Mucosa of rectum (tissue), 2 donors: ENCODE data around the gene DCLRE1B.
A peak's percentile ranks its signal among the peaks of the same experiment; 100 is the strongest.

Source experiments
- H3K27ac ChIP-seq, 2 donors: one replicate each; pipeline ENCODE4 v1.7.0; 2013; ENCODE audit warnings: inconsistent platforms in 2 of 2, low read depth in 2 of 2, low read length in 2 of 2
- H3K27me3 ChIP-seq, 2 donors: one replicate each; pipeline ENCODE4 v1.7.0; 2013; ENCODE audit warnings: low read length in 2 of 2; ENCODE audit not compliant: control insufficient read depth in 2 of 2, insufficient read depth in 2 of 2
- H3K36me3 ChIP-seq, 2 donors: one replicate each; pipeline ENCODE4 v1.7.0; 2013; ENCODE audit warnings: low read length in 2 of 2; ENCODE audit not compliant: control insufficient read depth in 2 of 2, insufficient read depth in 2 of 2
- H3K4me1 ChIP-seq, 2 donors: one replicate each; pipeline ENCODE4 v1.7.0; 2013; ENCODE audit warnings: low read length in 2 of 2, mild to moderate bottlenecking in 1 of 2; ENCODE audit not compliant: control insufficient read depth in 2 of 2, insufficient read depth in 2 of 2
- H3K4me3 ChIP-seq, 2 donors: one replicate each; pipeline ENCODE4 v1.7.0; 2013; ENCODE audit warnings: low read length in 2 of 2
- H3K9ac ChIP-seq, 2 donors: one replicate each; pipeline ENCODE4 v1.7.0; 2013; ENCODE audit warnings: low read length in 2 of 2, low read depth in 1 of 2, mild to moderate bottlenecking in 1 of 2
- H3K9me3 ChIP-seq, 2 donors: one replicate each; pipeline ENCODE4 v1.7.0; 2013; ENCODE audit warnings: low read length in 2 of 2; ENCODE audit not compliant: control insufficient read depth in 2 of 2
- donor health status: healthy.
- donor health status: Normal muscosa, but diverticular disease.

The DCLRE1B gene

DNA sequence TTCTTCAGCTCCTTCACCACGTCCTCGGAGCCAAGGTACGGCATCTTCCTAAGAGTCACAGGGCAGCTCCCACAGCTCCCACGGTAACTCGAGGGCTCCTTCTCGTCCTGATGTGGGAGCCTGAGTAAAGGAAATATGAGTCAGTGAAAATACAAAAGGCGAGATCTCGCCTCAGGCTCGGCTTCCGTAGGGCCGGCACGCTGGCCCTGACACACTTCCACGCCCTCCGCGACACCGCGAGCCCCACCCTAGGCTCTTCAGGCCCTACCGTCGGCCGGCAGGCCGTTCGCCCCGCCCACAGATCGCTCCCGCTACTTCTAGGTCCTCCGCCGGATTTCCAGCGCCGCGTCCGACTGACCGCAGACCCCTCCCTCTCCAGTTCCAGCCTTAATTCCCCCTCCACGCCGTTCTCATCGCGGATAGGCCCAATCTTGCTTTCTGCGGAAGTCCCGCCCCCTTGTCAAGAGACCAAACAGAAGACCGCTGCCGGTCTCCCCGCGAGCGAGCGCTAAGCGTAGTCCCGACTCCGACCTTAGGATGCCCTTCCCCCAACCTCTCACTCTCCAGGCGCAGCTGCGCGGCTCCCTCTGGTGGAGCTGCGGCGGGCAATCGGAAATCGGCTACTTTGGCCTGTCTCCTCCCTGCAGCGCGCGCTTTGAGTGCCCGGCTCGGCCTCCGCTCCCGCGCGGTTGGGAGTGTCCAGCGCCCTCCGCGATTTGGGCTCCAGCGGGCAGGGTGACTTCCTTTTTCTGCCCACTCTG lies at the start of gene DCLRE1B, which contains the start of gene AP4B1:
Gene DCLRE1B (plus strand): TSS at position 653 of the 761 bp plus-strand sequence. CDS start 261 bp downstream, outside the sequence.
Gene AP4B1 (minus strand): TSS at position 126 of the 761 bp plus-strand sequence. CDS start 82 bp downstream, at position 44.
- peaks cover 4 to 26% of the 10 kb centered on the region in 2 donors for H3K36me3 ChIP-seq
- H3K27me3 ChIP-seq: no peaks in the 10 kb centered on the region
- no peaks in the 10 kb centered on the region for H3K9me3 ChIP-seq
- H3K9ac ChIP-seq: peak within 1 kb of the TSS; percentile 86 to 94
- peak within 1 kb of the TSS; percentile 93 to 94 for H3K27ac ChIP-seq
- peak within 1 kb of the TSS; percentile 75 to 96 for H3K4me3 ChIP-seq
- peaks cover 26 to 29% of the 10 kb centered on the region in 2 donors for H3K4me1 ChIP-seq

DNA sequence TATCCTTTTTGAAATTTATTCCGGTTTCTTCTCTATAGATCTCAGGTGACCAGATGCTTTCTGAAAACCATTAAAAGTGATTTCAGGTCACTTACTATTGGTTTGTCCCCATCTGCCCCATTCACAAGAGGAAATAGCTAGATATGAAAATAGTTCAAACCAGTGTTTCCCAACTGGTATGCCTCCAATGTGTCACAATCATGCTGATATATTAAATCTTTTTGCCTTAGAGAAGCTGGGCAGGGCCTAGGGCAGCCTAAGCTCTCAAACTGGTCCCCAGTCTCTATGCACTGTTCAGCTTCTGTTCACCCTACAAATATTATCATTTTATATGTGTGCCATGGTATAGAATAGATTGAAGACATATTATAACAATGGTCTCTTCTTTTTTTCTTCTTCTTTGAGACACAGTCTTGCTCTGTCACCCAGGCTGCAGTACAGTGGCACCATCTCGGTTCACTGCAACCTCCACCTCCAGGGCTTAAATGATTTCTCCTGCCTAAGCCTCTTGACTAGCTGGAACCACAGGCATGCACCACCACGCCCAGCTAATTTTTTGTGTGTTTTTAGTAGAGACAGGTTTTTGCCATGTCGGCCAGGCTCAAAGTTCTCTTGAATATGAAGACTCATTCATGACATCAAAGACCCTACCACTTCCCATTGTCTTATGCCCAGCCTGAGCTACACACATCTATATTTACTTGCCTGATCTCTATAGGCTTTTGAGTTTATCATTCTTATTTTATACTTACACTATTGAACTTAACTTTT lies 49.3 kb upstream of the DCLRE1B start:
- H3K9me3 ChIP-seq: no peaks in the 10 kb centered on the region
- no peaks in the 10 kb centered on the region for H3K27me3 ChIP-seq
- H3K36me3 ChIP-seq: peaks cover 0 to 7% of the 10 kb centered on the region in 2 donors
- no peak overlapping the region for H3K9ac ChIP-seq
- peaks cover 0 to 2% of the 10 kb centered on the region in 2 donors for H3K4me1 ChIP-seq
- no peak overlapping the region for H3K4me3 ChIP-seq
- H3K27ac ChIP-seq: no peak overlapping the region

DNA sequence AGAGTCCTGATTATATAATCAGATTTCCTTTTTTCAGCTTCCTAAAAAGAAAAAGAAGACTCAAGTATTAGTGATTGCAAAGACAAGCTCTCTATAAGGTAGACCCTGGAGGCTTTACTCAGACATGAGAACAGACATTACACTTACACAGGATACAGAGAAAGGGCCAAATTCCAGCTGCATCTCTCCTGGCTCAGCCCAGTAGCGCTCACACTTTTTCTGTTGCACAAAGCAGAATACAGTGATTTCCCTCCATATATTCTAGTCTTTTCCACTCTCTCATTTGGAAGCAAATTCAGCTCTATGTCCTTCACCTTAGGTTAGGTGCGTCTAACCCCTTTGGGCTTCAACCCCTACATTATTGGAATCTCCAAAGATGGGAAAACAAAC lies 48.7 kb upstream of the DCLRE1B start:
- Histone ChIP-seq H3K9ac (no peak overlapping the region), H3K36me3 (peaks cover 0 to 7% of the 10 kb centered on the region in 2 donors), H3K27me3 (no peaks in the 10 kb centered on the region), H3K4me1 (peaks cover 0 to 3% of the 10 kb centered on the region in 2 donors), H3K27ac (no peak overlapping the region), H3K4me3 (no peak overlapping the region), H3K9me3 (no peaks in the 10 kb centered on the region)

DNA sequence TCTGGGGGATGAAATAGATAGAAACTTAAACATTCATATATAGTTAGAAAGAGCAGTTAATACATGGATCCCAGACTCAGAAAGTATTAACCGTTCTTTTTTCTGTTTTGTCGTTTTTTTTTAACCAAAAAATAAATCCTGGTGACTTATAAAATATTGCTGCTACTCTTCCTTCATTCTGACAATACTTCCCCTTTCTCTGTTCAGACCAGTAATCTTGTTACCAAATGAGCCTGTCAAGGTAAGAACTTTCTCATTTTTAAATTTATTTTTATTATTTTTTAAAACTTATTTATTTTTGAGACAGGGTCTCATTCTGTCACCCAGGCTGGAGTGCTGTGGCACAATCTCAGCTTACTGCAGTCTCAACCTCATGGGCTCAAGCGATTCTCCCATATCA lies 47.4 kb upstream of the DCLRE1B start:
- H3K4me1 ChIP-seq: peaks cover 0 to 3% of the 10 kb centered on the region in 2 donors
- no peaks in the 10 kb centered on the region for H3K9me3 ChIP-seq
- H3K4me3 ChIP-seq: no peak overlapping the region
- H3K9ac ChIP-seq: no peak overlapping the region
- no peaks in the 10 kb centered on the region for H3K27me3 ChIP-seq
- H3K36me3 ChIP-seq: peaks cover 0 to 7% of the 10 kb centered on the region in 2 donors
- no peak overlapping the region for H3K27ac ChIP-seq

DNA sequence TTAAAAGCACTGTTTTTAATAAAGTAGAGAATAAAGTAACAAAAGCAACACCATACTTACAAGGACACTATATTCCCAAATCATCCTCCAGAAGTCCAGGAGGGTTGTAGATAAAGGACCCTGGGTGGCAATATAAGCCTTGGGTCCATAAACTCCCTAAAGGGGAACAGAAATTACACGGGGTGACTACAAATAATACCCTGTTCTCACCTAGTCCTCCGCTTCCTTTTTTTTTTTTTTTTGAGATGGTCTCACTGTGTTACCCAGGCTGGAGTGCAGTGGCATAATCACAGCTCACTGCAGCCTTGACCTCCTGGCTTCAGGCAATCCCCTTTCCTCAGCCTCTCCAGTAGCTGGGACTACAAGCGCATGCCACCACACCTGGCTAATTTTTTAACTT lies 46.7 kb upstream of the DCLRE1B start:
- Histone ChIP-seq H3K9ac (no peak overlapping the region), H3K4me1 (peaks cover 0 to 3% of the 10 kb centered on the region in 2 donors), H3K9me3 (no peaks in the 10 kb centered on the region), H3K27ac (no peak overlapping the region), H3K27me3 (no peaks in the 10 kb centered on the region), H3K4me3 (no peak overlapping the region), H3K36me3 (peaks cover 0 to 7% of the 10 kb centered on the region in 2 donors)

DNA sequence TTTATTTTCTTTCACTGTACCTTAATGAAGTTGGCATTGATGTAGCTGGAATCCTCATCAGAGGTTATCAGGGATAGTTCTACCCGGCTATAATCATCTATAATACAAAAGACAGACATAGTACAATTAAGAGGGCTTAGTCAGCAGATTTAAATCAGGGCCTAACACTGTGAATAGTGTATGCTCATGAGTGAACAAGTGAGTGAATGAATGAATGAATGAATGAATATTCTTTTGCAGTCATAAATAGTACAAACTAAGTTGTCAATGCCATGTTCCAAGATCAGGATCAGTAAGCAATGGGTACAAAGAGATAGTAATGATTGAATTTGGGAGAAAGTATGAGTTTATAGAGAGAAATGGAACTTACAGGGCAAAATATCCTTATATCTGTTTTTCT lies 46.1 kb upstream of the DCLRE1B start:
- Histone ChIP-seq H3K27me3 (no peaks in the 10 kb centered on the region), H3K36me3 (peaks cover 0 to 8% of the 10 kb centered on the region in 2 donors), H3K4me3 (no peak overlapping the region), H3K9ac (no peak overlapping the region), H3K9me3 (no peaks in the 10 kb centered on the region), H3K27ac (no peak overlapping the region), H3K4me1 (peaks cover 0 to 3% of the 10 kb centered on the region in 2 donors)

DNA sequence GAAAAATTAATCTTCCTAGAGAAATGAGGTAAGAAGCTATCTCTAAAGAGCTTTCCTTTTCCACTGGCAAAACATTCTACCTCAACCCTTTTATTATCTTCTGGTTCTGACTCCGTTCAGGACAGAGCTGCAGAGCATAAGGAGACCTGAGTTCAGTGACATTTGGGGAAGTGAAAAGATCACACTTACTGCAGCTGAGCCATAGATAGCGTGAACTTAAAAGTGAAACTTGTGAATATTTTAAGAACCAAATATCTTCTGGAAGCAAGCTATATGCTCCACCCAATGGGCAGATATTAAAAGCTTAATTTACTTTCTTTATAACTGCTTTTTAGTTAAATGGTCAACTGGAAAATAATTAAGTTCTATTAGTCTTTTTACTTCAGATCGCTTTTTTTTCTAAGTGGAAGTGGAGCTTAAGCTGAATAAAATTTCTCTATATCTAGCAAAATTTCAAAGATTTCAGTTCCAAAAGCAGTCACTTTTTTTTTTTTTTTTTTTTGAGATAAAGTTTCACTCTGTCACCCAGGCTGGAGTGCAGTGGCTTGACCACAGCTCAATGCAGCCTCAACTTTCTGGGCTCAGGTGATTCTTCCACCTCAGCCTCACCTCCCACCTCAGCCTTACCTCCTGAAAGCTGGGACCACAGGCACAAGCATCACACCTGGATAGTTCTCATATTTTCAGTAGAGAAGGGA lies 45.5 kb upstream of the DCLRE1B start:
- no peaks in the 10 kb centered on the region for H3K27me3 ChIP-seq
- H3K9me3 ChIP-seq: no peaks in the 10 kb centered on the region
- H3K27ac ChIP-seq: no peak overlapping the region
- H3K36me3 ChIP-seq: peaks cover 0 to 10% of the 10 kb centered on the region in 2 donors
- no peak overlapping the region for H3K9ac ChIP-seq
- peak overlapping the region in 1 of 2 donors; percentile 37 for H3K4me3 ChIP-seq
- H3K4me1 ChIP-seq: peaks cover 0 to 3% of the 10 kb centered on the region in 2 donors

DNA sequence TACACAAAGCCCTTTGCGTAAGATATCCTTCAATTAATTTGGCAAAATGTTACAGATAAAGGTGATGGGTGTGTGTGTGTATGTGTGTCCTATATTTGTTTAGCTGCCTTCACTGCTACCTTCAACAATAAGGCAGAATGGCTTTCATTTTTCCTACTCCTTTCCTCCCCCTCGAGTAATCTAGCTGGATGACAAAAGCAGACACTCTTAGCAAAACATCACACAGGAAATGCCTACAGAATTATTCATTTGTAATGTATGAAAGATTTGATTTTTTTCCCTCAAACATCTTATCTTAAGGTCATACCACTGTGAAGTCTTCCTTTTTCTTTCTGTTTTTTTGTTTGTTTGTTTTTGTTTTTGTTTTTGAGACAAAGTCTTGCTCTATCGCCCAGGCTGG lies 44.2 kb upstream of the DCLRE1B start:
- Histone ChIP-seq H3K9ac (peak overlapping the region in 1 of 2 donors; percentile 24), H3K4me3 (no peak overlapping the region), H3K27ac (no peak overlapping the region), H3K36me3 (peaks cover 0 to 7% of the 10 kb centered on the region in 2 donors), H3K4me1 (peaks cover 0 to 3% of the 10 kb centered on the region in 2 donors), H3K9me3 (no peaks in the 10 kb centered on the region), H3K27me3 (no peaks in the 10 kb centered on the region)

DNA sequence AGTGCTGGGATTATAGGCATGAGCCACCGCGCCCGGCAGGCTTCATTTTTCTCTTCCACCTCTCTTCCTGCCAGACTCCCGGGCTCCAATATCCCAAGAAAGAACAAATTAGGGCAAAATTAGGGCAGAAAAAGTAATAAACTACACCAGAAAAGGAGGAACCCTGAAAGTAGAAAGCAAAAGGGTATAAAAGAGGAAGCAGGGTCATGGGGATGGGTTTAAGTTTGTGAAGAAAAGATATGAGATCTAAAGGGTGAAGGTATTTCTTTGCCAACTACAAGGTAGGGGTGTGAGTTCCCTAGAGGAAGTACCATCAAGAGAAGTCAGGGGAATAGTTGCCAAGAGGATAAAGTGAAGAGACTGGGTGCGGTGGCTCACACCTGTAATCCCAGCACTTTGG lies 43.5 kb upstream of the DCLRE1B start:
- Histone ChIP-seq H3K4me1 (peaks cover 0 to 3% of the 10 kb centered on the region in 2 donors), H3K4me3 (no peak overlapping the region), H3K9me3 (no peaks in the 10 kb centered on the region), H3K9ac (no peak overlapping the region), H3K27ac (no peak overlapping the region), H3K36me3 (peaks cover 0 to 11% of the 10 kb centered on the region in 2 donors), H3K27me3 (no peaks in the 10 kb centered on the region)
